IPS DF 19.7 (cell line): Measurements from ENCODE around the gene GHSR.

Source experiments
- DNase-seq: peaks from one replicate; pipeline ENCODE4 v3.0.0-alpha.2; 2013; ENCODE audit warnings: low read depth, low spot score

The GHSR gene

GRCh38 chr3:172447611-172448579 is at the start of gene GHSR:
Gene GHSR, minus strand, starts transcription at chr3:172448456. Its CDS starts 43 bp downstream, at chr3:172448413.
- DNase-seq, result no peak

GRCh38 chr3:172490198-172490669 is 42.0 kb upstream of the GHSR start:
- DNase-seq, result peak; percentile 20

GRCh38 chr3:172478116-172478515 is 29.9 kb upstream of the GHSR start:
- DNase-seq, result no peak

- no peak for DNase-seq
These were observed 28.1 kb upstream of the GHSR start for GRCh38 chr3:172476347-172476746.

GRCh38 chr3:172475703-172476102 is 27.4 kb upstream of the GHSR start:
- DNase-seq, result no peak

- no peak for DNase-seq
These were observed 23.6 kb upstream of the GHSR start for GRCh38 chr3:172471903-172472302.

GRCh38 chr3:172470588-172470987 is 22.3 kb upstream of the GHSR start:
- no peak for DNase-seq

- no peak for DNase-seq
These were observed 19.0 kb upstream of the GHSR start for GRCh38 chr3:172467170-172467824.

- DNase-seq, result no peak
These were observed 18.4 kb upstream of the GHSR start for GRCh38 chr3:172466553-172467130.

- no peak for DNase-seq
These were observed 17.0 kb upstream of the GHSR start for GRCh38 chr3:172465281-172465680.

- no peak for DNase-seq
These were observed 16.1 kb upstream of the GHSR start for GRCh38 chr3:172464306-172464705.

- no peak for DNase-seq
These were observed 13.4 kb upstream of the GHSR start for GRCh38 chr3:172461530-172462138.

GRCh38 chr3:172456404-172456803 is 8.1 kb upstream of the GHSR start:
- DNase-seq, result no peak

- DNase-seq, result no peak
These were observed 5.9 kb upstream of the GHSR start for GRCh38 chr3:172454180-172454579.

- peak; percentile 28 for DNase-seq
These were observed 1.4 kb upstream of the GHSR start for GRCh38 chr3:172449466-172450149.

- DNase-seq, result no peak
These were observed 607 bp upstream of the GHSR start for GRCh38 chr3:172448661-172449465.

GRCh38 chr3:172446198-172446597 is 2.1 kb downstream of the GHSR start:
- DNase-seq, result no peak

- DNase-seq, result no peak
These were observed 3.4 kb downstream of the GHSR start for GRCh38 chr3:172444821-172445220.

GRCh38 chr3:172442606-172443005 is 5.7 kb downstream of the GHSR start:
- no peak for DNase-seq

GRCh38 chr3:172441581-172441980 is 6.7 kb downstream of the GHSR start:
- no peak for DNase-seq
